Right kidney (tissue), 1 donor: Measurements from ENCODE around the gene MOCS3.

ENCODE experiments used
- DNase-seq: peaks from one replicate; pipeline ENCODE4 v3.0.0-alpha.2; 2016

Gene MOCS3

GRCh38 chr20:50980851-50981713, 22.5 kb downstream of the MOCS3 start:
- peak; percentile 33 for DNase-seq

- DNase-seq: no peak
These were observed 23.1 kb downstream of the MOCS3 start for GRCh38 chr20:50981714-50982048.

- no peak for DNase-seq
These were observed 23.7 kb downstream of the MOCS3 start for GRCh38 chr20:50982363-50982762.

- no peak for DNase-seq
These were observed 24.7 kb downstream of the MOCS3 start for GRCh38 chr20:50983321-50983720.

- peak; percentile 45 for DNase-seq
These were observed 29.0 kb downstream of the MOCS3 start for GRCh38 chr20:50987493-50988210.

GRCh38 chr20:50991076-50991475, 32.5 kb downstream of the MOCS3 start:
- no peak for DNase-seq

- DNase-seq: no peak
These were observed 33.7 kb downstream of the MOCS3 start for GRCh38 chr20:50992336-50992732.

GRCh38 chr20:50992733-50993457, 34.3 kb downstream of the MOCS3 start:
- DNase-seq: no peak

GRCh38 chr20:50993876-50994275, 35.3 kb downstream of the MOCS3 start:
- no peak for DNase-seq

GRCh38 chr20:50995506-50995905, 36.9 kb downstream of the MOCS3 start:
- DNase-seq: no peak

GRCh38 chr20:50996901-50997865, 38.6 kb downstream of the MOCS3 start:
- DNase-seq: no peak

GRCh38 chr20:50999355-50999754, 40.7 kb downstream of the MOCS3 start:
- no peak for DNase-seq

GRCh38 chr20:51001430-51002265, 43.0 kb downstream of the MOCS3 start:
- DNase-seq: no peak

- no peak for DNase-seq
These were observed 44.0 kb downstream of the MOCS3 start for GRCh38 chr20:51002633-51003032.

GRCh38 chr20:51003753-51004152, 45.1 kb downstream of the MOCS3 start:
- peak; percentile 46 for DNase-seq

- no peak for DNase-seq
These were observed 45.7 kb downstream of the MOCS3 start for GRCh38 chr20:51004305-51004727.

GRCh38 chr20:51004781-51005180, 46.2 kb downstream of the MOCS3 start:
- no peak for DNase-seq

GRCh38 chr20:51005214-51005613, 46.6 kb downstream of the MOCS3 start:
- no peak for DNase-seq

GRCh38 chr20:51008718-51009117, 50.1 kb downstream of the MOCS3 start:
- DNase-seq: no peak

GRCh38 chr20:51009303-51010042, 50.9 kb downstream of the MOCS3 start:
- no peak for DNase-seq
